Measurements from ENCODE around the gene ARID2. TPM values are rescaled to one million over a fixed set of nuclear protein-coding genes. Genes with fewer than 3 reads are reported as not detected.

ARID2 gene
- polyA plus RNA-seq, 1 donor (not counting 4 experiments of a cell fraction or from before 2014, with no cell fraction given) = 15.1 TPM

DNA sequence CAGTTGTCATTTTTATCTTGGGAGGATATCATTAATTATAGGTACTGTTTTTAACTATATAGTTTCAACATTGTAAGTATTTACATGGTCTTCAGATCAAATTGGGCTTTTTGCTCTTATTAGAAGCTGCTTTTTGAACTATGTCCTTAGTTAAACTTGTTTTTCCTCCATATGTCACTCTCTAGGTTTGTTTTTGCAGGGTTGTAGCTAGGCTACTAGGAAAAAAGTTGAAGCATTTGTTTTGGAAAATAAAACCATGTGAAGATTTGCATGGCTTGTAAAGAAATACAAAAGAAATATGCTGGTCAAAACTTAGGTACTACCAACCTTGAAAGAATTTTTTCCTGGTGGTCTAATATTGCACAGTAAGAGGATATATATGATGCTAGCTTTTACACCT is 3.4 kb downstream of the ARID2 start:
- dilution Hi-C loops (cut with MboI; ENCODE audit: extremely low pct_ligation_motif_present, low sequenced_read_pairs) = no loop called here
- H3K9me1 ChIP-seq (ENCODE audit: control insufficient read depth, extremely low read depth, insufficient read depth, low read length) = no peaks in the 10 kb centered on the region
- H2AFZ ChIP-seq (ENCODE audit: control insufficient read depth, low read length) = no peak overlapping the region
- H3K27me3 ChIP-seq (ENCODE audit: control insufficient read depth, extremely low read depth, insufficient read depth, low read length) = no peaks in the 10 kb centered on the region
- no peaks in the 10 kb centered on the region for H4K20me1 ChIP-seq (ENCODE audit: control insufficient read depth, extremely low read depth, insufficient read depth, low read length)
- FAIRE-seq (no peak), DNase-seq (ENCODE audit: low read depth, low spot score) (no peak)
- H3K4me3 ChIP-seq (ENCODE audit: control insufficient read depth in 2 of 3, extremely low read depth in 1 of 3, insufficient read depth in 2 of 3, low read depth in 1 of 3, low read length in 3 of 3) = peak overlapping the region in 1 of 3 experiments; percentile 68
- no peaks in the 10 kb centered on the region for H3K9me3 ChIP-seq (ENCODE audit: control insufficient read depth, low read depth, low read length)
- peaks cover 0 to 4% of the 10 kb centered on the region in 2 experiments for H3K36me3 ChIP-seq (ENCODE audit: control insufficient read depth in 2 of 2, extremely low read depth in 1 of 2, insufficient read depth in 2 of 2, low read length in 2 of 2)
- peaks cover 71% of the 10 kb centered on the region for H3K79me2 ChIP-seq (ENCODE audit: control insufficient read depth, insufficient read depth, low read length)
- no peak overlapping the region for H3K9ac ChIP-seq (ENCODE audit: control insufficient read depth, extremely low read depth, insufficient read depth, low read length)
- peaks cover 7% of the 10 kb centered on the region for H3K4me1 ChIP-seq (ENCODE audit: control insufficient read depth, extremely low read depth, insufficient read depth, low read length)
- peak overlapping the region; percentile 85 for H3K4me2 ChIP-seq (ENCODE audit: control insufficient read depth, extremely low read depth, insufficient read depth, low read depth, low read length)
- H3K27ac ChIP-seq (ENCODE audit: control insufficient read depth, insufficient read depth, low read length) = no peak overlapping the region
- no peak for TF ChIP-seq EZH2 (IDR thresholded peaks at IDR 0.05; ENCODE audit: low read length)
- TF ChIP-seq, protein P1, sequence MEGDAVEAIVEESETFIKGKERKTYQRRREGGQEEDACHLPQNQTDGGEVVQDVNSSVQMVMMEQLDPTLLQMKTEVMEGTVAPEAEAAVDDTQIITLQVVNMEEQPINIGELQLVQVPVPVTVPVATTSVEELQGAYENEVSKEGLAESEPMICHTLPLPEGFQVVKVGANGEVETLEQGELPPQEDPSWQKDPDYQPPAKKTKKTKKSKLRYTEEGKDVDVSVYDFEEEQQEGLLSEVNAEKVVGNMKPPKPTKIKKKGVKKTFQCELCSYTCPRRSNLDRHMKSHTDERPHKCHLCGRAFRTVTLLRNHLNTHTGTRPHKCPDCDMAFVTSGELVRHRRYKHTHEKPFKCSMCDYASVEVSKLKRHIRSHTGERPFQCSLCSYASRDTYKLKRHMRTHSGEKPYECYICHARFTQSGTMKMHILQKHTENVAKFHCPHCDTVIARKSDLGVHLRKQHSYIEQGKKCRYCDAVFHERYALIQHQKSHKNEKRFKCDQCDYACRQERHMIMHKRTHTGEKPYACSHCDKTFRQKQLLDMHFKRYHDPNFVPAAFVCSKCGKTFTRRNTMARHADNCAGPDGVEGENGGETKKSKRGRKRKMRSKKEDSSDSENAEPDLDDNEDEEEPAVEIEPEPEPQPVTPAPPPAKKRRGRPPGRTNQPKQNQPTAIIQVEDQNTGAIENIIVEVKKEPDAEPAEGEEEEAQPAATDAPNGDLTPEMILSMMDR (optimal IDR thresholded peaks at IDR 0.05 in 1 of 3, IDR thresholded peaks at IDR 0.05 in 1 of 3, conservative IDR thresholded peaks at IDR 0.05 in 1 of 3; ENCODE audit: extremely low read depth in 1 of 3, insufficient read depth in 2 of 3, low read length in 3 of 3) = no peak

DNA sequence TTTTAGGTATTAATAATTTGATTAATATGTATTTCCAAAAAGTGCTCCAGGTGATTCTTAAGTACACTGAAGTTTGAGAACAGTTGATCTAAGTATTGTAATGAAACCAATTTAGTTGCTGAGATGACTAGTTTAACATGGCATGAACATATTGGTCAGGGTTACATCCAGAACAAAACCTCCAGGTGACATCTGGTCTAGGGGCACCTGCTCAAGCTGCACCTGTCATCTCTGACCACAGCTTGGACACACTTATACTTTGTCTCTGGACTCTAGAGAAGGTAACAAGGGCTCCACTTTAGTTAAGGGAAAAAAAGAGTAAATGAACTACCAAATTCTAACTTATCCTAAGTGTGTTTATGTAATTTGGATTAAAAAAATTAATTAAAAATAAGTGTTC is 8.1 kb downstream of the ARID2 start:
- no peak overlapping the region for H3K27ac ChIP-seq (ENCODE audit: control insufficient read depth, insufficient read depth, low read length)
- DNase-seq (ENCODE audit: low read depth, low spot score) (no peak), FAIRE-seq (no peak)
- no peak overlapping the region for H3K4me3 ChIP-seq (ENCODE audit: control insufficient read depth in 2 of 3, extremely low read depth in 1 of 3, insufficient read depth in 2 of 3, low read depth in 1 of 3, low read length in 3 of 3)
- H3K36me3 ChIP-seq (ENCODE audit: control insufficient read depth in 2 of 2, extremely low read depth in 1 of 2, insufficient read depth in 2 of 2, low read length in 2 of 2) = peaks cover 0 to 6% of the 10 kb centered on the region in 2 experiments
- H3K9ac ChIP-seq (ENCODE audit: control insufficient read depth, extremely low read depth, insufficient read depth, low read length) = no peak overlapping the region
- H3K9me1 ChIP-seq (ENCODE audit: control insufficient read depth, extremely low read depth, insufficient read depth, low read length) = no peaks in the 10 kb centered on the region
- H3K4me2 ChIP-seq (ENCODE audit: control insufficient read depth, extremely low read depth, insufficient read depth, low read depth, low read length) = no peak overlapping the region
- no peak overlapping the region for H2AFZ ChIP-seq (ENCODE audit: control insufficient read depth, low read length)
- dilution Hi-C loops (cut with MboI; ENCODE audit: extremely low pct_ligation_motif_present, low sequenced_read_pairs) = no loop called here
- H3K79me2 ChIP-seq (ENCODE audit: control insufficient read depth, insufficient read depth, low read length) = peaks cover 89% of the 10 kb centered on the region
- no peaks in the 10 kb centered on the region for H3K27me3 ChIP-seq (ENCODE audit: control insufficient read depth, extremely low read depth, insufficient read depth, low read length)
- no peaks in the 10 kb centered on the region for H3K9me3 ChIP-seq (ENCODE audit: control insufficient read depth, low read depth, low read length)
- no peaks in the 10 kb centered on the region for H4K20me1 ChIP-seq (ENCODE audit: control insufficient read depth, extremely low read depth, insufficient read depth, low read length)
- TF ChIP-seq EZH2 (IDR thresholded peaks at IDR 0.05; ENCODE audit: low read length) = no peak
- TF ChIP-seq, protein P1 (optimal IDR thresholded peaks at IDR 0.05 in 1 of 3, IDR thresholded peaks at IDR 0.05 in 1 of 3, conservative IDR thresholded peaks at IDR 0.05 in 1 of 3; ENCODE audit: extremely low read depth in 1 of 3, insufficient read depth in 2 of 3, low read length in 3 of 3) = no peak
- H3K4me1 ChIP-seq (ENCODE audit: control insufficient read depth, extremely low read depth, insufficient read depth, low read length) = peaks cover 7% of the 10 kb centered on the region

All from keratinocyte (primary cell).